ENCODE measurements around the gene AP3B2. TPM values are rescaled to one million over a fixed set of nuclear protein-coding genes. Genes with fewer than 3 reads are reported as not detected.

Gene AP3B2
- total RNA-seq, 1 experiment from 2014 or later, result not detected

Other genes starting within 250 kb of the AP3B2 start
- gene RPS17, start 169.4 kb downstream of the AP3B2 start, total RNA-seq (2014; rRNA removed; shearing (Covaris generic)), result 3,753 and 4,531 TPM in 2 replicates
- not detected in 2 replicates for gene CPEB1, start 62.5 kb downstream of the AP3B2 start, total RNA-seq (2014; rRNA removed; shearing (Covaris generic))
- not detected in 2 replicates for gene FSD2, start 96.2 kb upstream of the AP3B2 start, total RNA-seq (2014; rRNA removed; shearing (Covaris generic))
- 5.2 and 6.4 TPM in 2 replicates for gene WHAMM, start 99.8 kb upstream of the AP3B2 start, total RNA-seq (2014; rRNA removed; shearing (Covaris generic))
- gene HOMER2, start 242.8 kb upstream of the AP3B2 start, total RNA-seq (2014; rRNA removed; shearing (Covaris generic)), result 1.3 and 1.8 TPM in 2 replicates

All from HT-29 (cell line).